ENCODE data around the gene CHRNB1.

DNA sequence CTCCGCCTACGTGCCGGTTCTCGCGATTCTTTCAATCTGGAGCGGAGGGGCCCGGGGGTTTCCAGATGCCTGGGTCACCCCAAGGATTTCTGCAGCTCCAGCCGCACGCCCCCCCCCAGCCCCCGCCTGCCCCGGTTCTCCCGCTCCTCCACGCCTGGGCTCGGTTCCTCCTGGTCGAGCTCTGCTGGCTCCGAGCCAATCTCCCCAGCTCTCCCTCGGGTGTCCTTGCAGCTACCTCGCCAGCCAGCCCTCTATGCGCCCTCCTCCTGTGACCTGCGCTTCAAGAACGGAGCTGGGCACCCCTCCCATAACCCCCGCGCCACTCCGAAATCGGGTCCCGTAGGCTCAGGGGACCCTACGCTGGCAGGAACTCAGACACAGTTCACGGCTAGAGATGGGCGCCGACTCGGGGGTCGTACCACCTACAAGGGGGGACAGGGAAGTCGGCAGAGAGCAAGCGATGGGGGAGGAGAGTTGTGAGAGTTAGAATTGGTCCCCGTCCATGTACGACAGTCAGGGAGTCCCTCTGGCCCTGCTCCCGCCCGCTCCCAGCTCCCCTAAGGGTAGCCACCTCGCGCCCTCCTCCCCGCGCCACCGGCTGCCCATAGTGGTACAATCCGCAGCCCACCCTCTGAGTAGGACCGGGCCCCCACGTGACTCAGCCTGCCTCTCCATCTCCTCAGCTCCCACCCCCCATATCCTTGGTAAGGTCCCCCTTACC, 4.6 kb upstream of the CHRNB1 start:
- TF ChIP-seq, protein P1, sequence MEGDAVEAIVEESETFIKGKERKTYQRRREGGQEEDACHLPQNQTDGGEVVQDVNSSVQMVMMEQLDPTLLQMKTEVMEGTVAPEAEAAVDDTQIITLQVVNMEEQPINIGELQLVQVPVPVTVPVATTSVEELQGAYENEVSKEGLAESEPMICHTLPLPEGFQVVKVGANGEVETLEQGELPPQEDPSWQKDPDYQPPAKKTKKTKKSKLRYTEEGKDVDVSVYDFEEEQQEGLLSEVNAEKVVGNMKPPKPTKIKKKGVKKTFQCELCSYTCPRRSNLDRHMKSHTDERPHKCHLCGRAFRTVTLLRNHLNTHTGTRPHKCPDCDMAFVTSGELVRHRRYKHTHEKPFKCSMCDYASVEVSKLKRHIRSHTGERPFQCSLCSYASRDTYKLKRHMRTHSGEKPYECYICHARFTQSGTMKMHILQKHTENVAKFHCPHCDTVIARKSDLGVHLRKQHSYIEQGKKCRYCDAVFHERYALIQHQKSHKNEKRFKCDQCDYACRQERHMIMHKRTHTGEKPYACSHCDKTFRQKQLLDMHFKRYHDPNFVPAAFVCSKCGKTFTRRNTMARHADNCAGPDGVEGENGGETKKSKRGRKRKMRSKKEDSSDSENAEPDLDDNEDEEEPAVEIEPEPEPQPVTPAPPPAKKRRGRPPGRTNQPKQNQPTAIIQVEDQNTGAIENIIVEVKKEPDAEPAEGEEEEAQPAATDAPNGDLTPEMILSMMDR (optimal IDR thresholded peaks at IDR 0.05 in 1 of 3, IDR thresholded peaks at IDR 0.05 in 1 of 3, conservative IDR thresholded peaks at IDR 0.05 in 1 of 3; ENCODE audit: extremely low read depth in 1 of 3, insufficient read depth in 2 of 3, low read length in 3 of 3): no peak
- TF ChIP-seq EZH2 (IDR thresholded peaks at IDR 0.05; ENCODE audit: low read length): no peak
